Transverse colon (tissue), 4 donors: ENCODE measurements around the gene AMMECR1.

ENCODE experiments used
- CTCF ChIP-seq, 5 experiments: fragments of 200-600 bp in 3 of 5; fragments of 450-650 bp in 2 of 5; sonication (generic) in 3 of 5; IDR thresholded peaks; 1 replicate in 2 of 5; 2 replicates in 3 of 5; pipeline ENCODE4 v1.5.1; 2016 to 2017; ENCODE audit warnings: antibody characterized with exemption in 5 of 5, inconsistent platforms in 3 of 5, mild to moderate bottlenecking in 2 of 5, moderate library complexity in 1 of 5
- POLR2A ChIP-seq: fragments of 450-650 bp; IDR thresholded peaks from one replicate; pipeline ENCODE4 v1.6.1; 2016; ENCODE audit warnings: antibody characterized with exemption, mild to moderate bottlenecking, moderate library complexity
- POLR2AphosphoS5 ChIP-seq, 3 donors: sonication (generic); formaldehyde crosslinking; IDR thresholded peaks; one replicate each; pipeline ENCODE4 v1.6.1; 2016; ENCODE audit warnings: antibody characterized with exemption in 3 of 3

- TF ChIP-seq POLR2A (no peak), CTCF (IDR thresholded peaks at IDR 0.05) (no peak), POLR2AphosphoS5 (IDR thresholded peaks at IDR 0.05) (no peak)
These were observed 14.9 kb downstream of the AMMECR1 start for GRCh38 chrX:110302975-110303374.
